Activated B cell treated with CpG ODN at 0.5 μM for 24 hours (primary cell): Measurements from ENCODE around the gene HDAC4. TPM values are rescaled to one million over a fixed set of nuclear protein-coding genes. Genes with fewer than 3 reads are reported as not detected.

Experiments
- ATAC-seq: fragments of 200-7000 bp; cut with Tn5 transposase; one replicate; pipeline ENCODE4 v1.10.0; 2021; ENCODE audit warnings: low read depth, mild to moderate bottlenecking, moderate library complexity
- CTCF ChIA-PET: fragments of 350-600 bp; sonication (Branson Sonifier 250); formaldehyde crosslinking; loops from one replicate; lab custom pipeline; 2021; ENCODE audit warnings: antibody characterized with exemption; lab: Charles Lee
- POLR2A ChIA-PET: fragments of 350-600 bp; sonication (Branson Sonifier 250); formaldehyde crosslinking; loops from one replicate; lab custom pipeline; 2021; ENCODE audit warnings: antibody characterized with exemption; lab: Charles Lee
- DNase-seq: peaks from one replicate; pipeline ENCODE4 v3.0.0; 2022
- H3K27ac Mint-ChIP-seq: one replicate; pipeline ENCODE4 v1.8.0; 2020; ENCODE audit warnings: mixed read lengths
- H3K27me3 Mint-ChIP-seq: one replicate; pipeline ENCODE4 v1.8.0; 2021; ENCODE audit warnings: mixed read lengths
- H3K36me3 Mint-ChIP-seq: one replicate; pipeline ENCODE4 v1.8.0; 2021; ENCODE audit warnings: low read depth, mixed read lengths
- H3K4me1 Mint-ChIP-seq: one replicate; pipeline ENCODE4 v1.8.0; 2021; ENCODE audit warnings: mixed read lengths
- H3K4me3 Mint-ChIP-seq: one replicate; pipeline ENCODE4 v1.8.0; 2020; ENCODE audit warnings: mild to moderate bottlenecking, mixed read lengths
- H3K9me3 Mint-ChIP-seq: one replicate; pipeline ENCODE4 v1.8.0; 2020; ENCODE audit warnings: mixed read lengths
- intact Hi-C: fragments of 100-400 bp; cut with micrococcal nuclease; formaldehyde crosslinking; loops from one replicate; pipeline ENCODE4 v1.15.1; 2024
- total RNA-seq: library from RNA; stranded (reverse); gene quantifications from 2 replicates; pipeline ENCODE4 v1.2.3, GENCODE V29; 2022
- TF ChIP-seq, protein P1 (sequence below): fragments of 200-600 bp; IDR thresholded peaks from one replicate; pipeline ENCODE4 v1.8.0; 2022; ENCODE audit warnings: antibody characterized with exemption, mild to moderate bottlenecking

The HDAC4 gene
- total RNA-seq, 1 donor from 2014 or later, result 31.9 TPM

DNA sequence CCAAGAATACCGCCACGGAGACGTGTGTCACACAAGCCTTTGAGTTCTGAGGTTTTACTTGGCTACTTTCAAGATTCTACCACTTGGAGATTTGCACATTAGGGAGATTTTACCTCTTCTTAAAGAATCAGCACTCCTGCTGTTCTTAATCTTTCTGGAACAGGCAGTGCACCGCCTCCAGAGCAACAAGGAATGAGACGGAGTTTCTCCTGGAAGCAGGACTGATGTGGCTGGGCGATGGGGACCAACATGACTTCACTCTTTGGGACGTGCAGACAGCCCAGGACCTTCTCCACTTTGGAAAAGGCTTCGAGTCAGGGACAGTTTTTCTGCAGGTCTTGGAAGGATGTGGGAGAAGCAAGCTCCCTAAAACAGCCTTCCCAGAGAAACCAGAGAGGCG is 255.2 kb downstream of the HDAC4 start:
- POLR2A ChIA-PET, result no interaction called here
- intact Hi-C loops, result no loop called here
- H3K36me3 Mint-ChIP-seq, result peaks cover 41% of the 10 kb centered on the region
- no peaks in the 10 kb centered on the region for H3K27me3 Mint-ChIP-seq
- TF ChIP-seq, protein P1, sequence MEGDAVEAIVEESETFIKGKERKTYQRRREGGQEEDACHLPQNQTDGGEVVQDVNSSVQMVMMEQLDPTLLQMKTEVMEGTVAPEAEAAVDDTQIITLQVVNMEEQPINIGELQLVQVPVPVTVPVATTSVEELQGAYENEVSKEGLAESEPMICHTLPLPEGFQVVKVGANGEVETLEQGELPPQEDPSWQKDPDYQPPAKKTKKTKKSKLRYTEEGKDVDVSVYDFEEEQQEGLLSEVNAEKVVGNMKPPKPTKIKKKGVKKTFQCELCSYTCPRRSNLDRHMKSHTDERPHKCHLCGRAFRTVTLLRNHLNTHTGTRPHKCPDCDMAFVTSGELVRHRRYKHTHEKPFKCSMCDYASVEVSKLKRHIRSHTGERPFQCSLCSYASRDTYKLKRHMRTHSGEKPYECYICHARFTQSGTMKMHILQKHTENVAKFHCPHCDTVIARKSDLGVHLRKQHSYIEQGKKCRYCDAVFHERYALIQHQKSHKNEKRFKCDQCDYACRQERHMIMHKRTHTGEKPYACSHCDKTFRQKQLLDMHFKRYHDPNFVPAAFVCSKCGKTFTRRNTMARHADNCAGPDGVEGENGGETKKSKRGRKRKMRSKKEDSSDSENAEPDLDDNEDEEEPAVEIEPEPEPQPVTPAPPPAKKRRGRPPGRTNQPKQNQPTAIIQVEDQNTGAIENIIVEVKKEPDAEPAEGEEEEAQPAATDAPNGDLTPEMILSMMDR, result no peak
- DNase-seq, result no peak
- ATAC-seq, result no peak
- H3K4me3 Mint-ChIP-seq, result no peak overlapping the region
- H3K9me3 Mint-ChIP-seq, result peaks cover 3% of the 10 kb centered on the region
- H3K4me1 Mint-ChIP-seq, result peaks cover 4% of the 10 kb centered on the region
- CTCF ChIA-PET, result no interaction called here
- H3K27ac Mint-ChIP-seq, result no peak overlapping the region

DNA sequence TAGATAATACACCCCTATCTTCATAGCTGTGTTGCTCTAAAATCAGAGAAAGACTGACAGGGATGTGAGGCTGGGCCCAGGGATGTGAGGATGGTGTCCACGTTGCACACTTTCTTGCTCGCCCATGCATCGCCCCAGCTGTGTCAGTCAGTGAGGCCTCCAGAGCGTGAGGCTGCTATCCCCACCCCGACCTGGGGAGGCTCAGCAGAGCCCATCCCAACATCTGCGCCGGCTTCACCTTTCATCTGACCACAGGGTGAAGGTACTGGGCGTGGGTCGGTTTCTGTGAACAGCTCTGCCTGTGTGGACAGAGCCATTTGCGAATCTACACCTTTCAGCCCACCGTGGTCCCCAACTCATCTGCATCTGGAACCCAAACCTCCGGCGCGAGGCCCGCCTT is 255.7 kb downstream of the HDAC4 start:
- CTCF ChIA-PET, result interaction anchor here (2.9 kb wide), 1 partner anchor 252 kb away, joined by 9 read pairs; no protein-coding TSS in a partner anchor
- H3K27ac Mint-ChIP-seq, result no peak overlapping the region

DNA sequence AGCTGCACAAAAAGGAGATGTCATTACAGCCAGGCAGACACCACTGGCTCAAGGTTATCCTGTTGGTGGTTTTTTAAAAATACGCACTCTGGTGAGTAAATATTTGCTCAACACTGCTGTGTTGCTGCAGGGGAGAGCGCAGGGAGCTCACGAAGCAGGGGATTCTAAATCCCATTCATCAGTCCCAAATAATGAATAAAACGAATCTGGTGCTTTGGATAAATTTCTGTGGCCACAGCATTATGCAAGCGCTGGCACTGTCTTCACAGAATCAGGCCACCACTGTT is 256.2 kb downstream of the HDAC4 start:
- Mint-ChIP-seq H3K27me3 (no peaks in the 10 kb centered on the region), H3K4me1 (no peaks in the 10 kb centered on the region), H3K4me3 (no peak overlapping the region), H3K36me3 (peaks cover 41% of the 10 kb centered on the region), H3K27ac (no peak overlapping the region), H3K9me3 (no peaks in the 10 kb centered on the region)
- DNase-seq, result no peak
- intact Hi-C loops, result loop anchor here (1.0 kb wide), 1 partner anchor 253 kb away; no protein-coding TSS in a partner anchor
- TF ChIP-seq, protein P1, result no peak
- no peak for ATAC-seq
- CTCF ChIA-PET, result interaction anchor here (0.8 to 2.9 kb wide), 2 partner anchors 102 to 252 kb away, joined by 3 to 9 read pairs; no protein-coding TSS in a partner anchor
- POLR2A ChIA-PET, result no interaction called here

More for the DNA sequence above, 255.7 kb downstream of the HDAC4 start:
- TF ChIP-seq, protein P1, result no peak
- Mint-ChIP-seq H3K4me3 (no peak overlapping the region), H3K27me3 (no peaks in the 10 kb centered on the region), H3K4me1 (peaks cover under 1% of the 10 kb centered on the region), H3K9me3 (peaks cover under 1% of the 10 kb centered on the region), H3K36me3 (peaks cover 39% of the 10 kb centered on the region)
- DNase-seq (no peak), ATAC-seq (no peak)
- intact Hi-C loops, result no loop called here
- POLR2A ChIA-PET, result no interaction called here

DNA sequence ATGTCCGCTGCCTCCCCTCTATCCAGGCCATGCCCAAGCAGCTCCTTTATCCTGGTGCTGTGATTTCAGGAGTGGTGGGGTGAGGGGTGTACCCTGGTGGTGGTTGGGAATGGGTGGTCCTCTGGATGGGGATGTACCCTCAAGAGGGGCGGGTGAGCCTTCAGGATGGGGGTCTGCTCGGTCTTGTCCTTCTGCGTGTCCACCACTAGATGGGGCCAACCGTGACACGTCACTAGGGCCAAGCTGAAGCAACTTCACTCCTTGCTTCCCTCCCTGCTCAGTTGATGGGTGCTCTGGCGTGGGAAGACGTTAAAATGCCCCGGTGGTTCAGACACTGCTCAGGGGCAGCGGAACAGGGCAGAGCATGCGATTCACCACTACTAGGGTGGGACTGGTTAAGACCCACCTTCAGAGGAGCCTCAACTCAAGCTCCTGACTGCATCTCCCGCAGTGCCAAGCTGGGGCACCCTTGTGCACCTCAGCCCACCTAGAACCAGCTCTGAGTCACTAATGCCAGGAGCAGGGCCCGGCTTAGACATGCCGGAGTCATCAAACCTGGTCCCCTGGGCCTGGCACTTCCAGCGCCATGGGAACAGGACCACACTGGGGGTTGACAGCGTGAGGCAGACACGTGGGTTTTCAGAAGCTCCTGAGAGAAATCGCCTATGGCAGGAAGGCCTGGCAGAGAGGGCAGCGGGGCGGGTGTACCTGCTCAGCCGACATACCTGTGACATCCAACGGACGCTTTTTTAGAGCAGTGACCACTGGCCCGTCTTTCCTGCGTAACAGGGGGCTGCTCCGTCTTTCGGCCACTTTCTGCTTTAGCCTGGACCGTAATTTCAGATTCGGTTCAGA is 256.7 kb downstream of the HDAC4 start:
- ATAC-seq, result peak; percentile 52
- no peak overlapping the region for H3K27ac Mint-ChIP-seq
- TF ChIP-seq, protein P1, result no peak
- H3K4me3 Mint-ChIP-seq, result no peak overlapping the region
- no peaks in the 10 kb centered on the region for H3K4me1 Mint-ChIP-seq
- intact Hi-C loops, result loop anchor here (1.0 kb wide), 1 partner anchor 253 kb away; no protein-coding TSS in a partner anchor
- no peak for DNase-seq
- CTCF ChIA-PET, result interaction anchor here (0.8 to 2.9 kb wide), 3 partner anchors 103 to 253 kb away, joined by 3 to 9 read pairs (median 3); no protein-coding TSS in a partner anchor
- H3K9me3 Mint-ChIP-seq, result no peaks in the 10 kb centered on the region
- no peaks in the 10 kb centered on the region for H3K27me3 Mint-ChIP-seq
- POLR2A ChIA-PET, result no interaction called here
- peaks cover 47% of the 10 kb centered on the region for H3K36me3 Mint-ChIP-seq

DNA sequence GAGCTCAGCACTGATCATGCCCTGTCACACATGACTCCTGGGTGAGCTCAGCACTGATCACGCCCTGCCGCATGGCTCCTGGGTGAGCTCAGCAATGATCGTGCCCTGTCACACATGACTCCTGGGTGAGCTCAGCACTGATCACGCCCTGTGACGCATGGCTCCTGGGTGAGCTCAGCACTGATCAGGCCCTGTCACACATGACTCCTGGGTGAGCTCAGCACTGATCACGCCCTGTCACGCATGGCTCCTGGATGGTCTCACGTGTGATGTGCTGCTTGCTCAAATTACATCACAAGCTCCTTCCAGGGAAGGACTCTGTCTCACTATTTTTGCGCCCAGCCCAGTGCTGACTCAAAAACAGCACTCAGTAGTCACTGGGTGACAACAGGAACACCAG is 258.0 kb downstream of the HDAC4 start:
- intact Hi-C loops, result no loop called here
- ATAC-seq, result no peak
- H3K4me3 Mint-ChIP-seq, result no peak overlapping the region
- H3K27ac Mint-ChIP-seq, result no peak overlapping the region
- no peaks in the 10 kb centered on the region for H3K4me1 Mint-ChIP-seq
- CTCF ChIA-PET, result interaction anchor here (2.9 kb wide), 1 partner anchor 254 kb away, joined by 9 read pairs; no protein-coding TSS in a partner anchor
- no peak for DNase-seq
- H3K36me3 Mint-ChIP-seq, result peaks cover 44% of the 10 kb centered on the region
- no peaks in the 10 kb centered on the region for H3K27me3 Mint-ChIP-seq
- no peaks in the 10 kb centered on the region for H3K9me3 Mint-ChIP-seq
- TF ChIP-seq, protein P1, result no peak
- POLR2A ChIA-PET, result no interaction called here
